PC-9 (cell line): ENCODE data around the gene PGRMC2. TPM values are rescaled to one million over a fixed set of nuclear protein-coding genes. Genes with fewer than 3 reads are reported as not detected.

Experiments used
- BruUV-seq: library from RNA; stranded (reverse); fragments of 400-500 nt; replicated peaks from 2 replicates; lab custom pipeline; 2021; lab: Mats Ljungman, UMichigan
- CTCF ChIA-PET: fragments of 300-600 bp; sonication (Branson Sonifier 250); formaldehyde crosslinking; loops from one replicate; lab custom pipeline; 2022; ENCODE audit warnings: antibody characterized with exemption; lab: Charles Lee
- POLR2A ChIA-PET: fragments of 300-600 bp; sonication (Branson Sonifier 250); formaldehyde crosslinking; loops from one replicate; lab custom pipeline; 2022; ENCODE audit warnings: antibody characterized with exemption; ENCODE audit not compliant: unreplicated experiment; lab: Charles Lee
- DNase-seq, 2 experiments: peaks; one replicate each; pipeline versions ENCODE4 v3.0.0 to v3.0.0-alpha.2; 2015 to 2022; ENCODE audit warnings: mixed read lengths in 1 of 2
- H2AFZ ChIP-seq: fragments of 200-600 bp; sonication (generic); 2 replicates; pipeline ENCODE4 v1.8.1; 2017; ENCODE audit warnings: antibody characterized with exemption
- H3F3A ChIP-seq: fragments of 200-600 bp; sonication (generic); 2 replicates; pipeline ENCODE4 v1.8.1; 2017; ENCODE audit warnings: antibody characterized with exemption, mild to moderate bottlenecking, low read depth; ENCODE audit not compliant: insufficient read depth
- H3K27ac ChIP-seq: fragments of 200-600 bp; sonication (generic); 2 replicates; pipeline ENCODE4 v1.6.1; 2016; ENCODE audit warnings: mixed run types
- H3K27me3 ChIP-seq: fragments of 200-600 bp; sonication (generic); 2 replicates; pipeline ENCODE4 v1.6.1; 2016; ENCODE audit warnings: low read depth, mixed run types; ENCODE audit not compliant: insufficient read depth
- H3K36me3 ChIP-seq: fragments of 200-600 bp; sonication (generic); 2 replicates; pipeline ENCODE4 v1.6.1; 2016; ENCODE audit warnings: low read depth, mixed run types
- H3K4me1 ChIP-seq: fragments of 200-600 bp; sonication (generic); replicated peaks from 2 replicates; pipeline ENCODE4 v1.6.1; 2016; ENCODE audit warnings: mixed run types; ENCODE audit not compliant: insufficient read depth
- H3K4me2 ChIP-seq: fragments of 200-600 bp; sonication (generic); 2 replicates; pipeline ENCODE4 v1.6.1; 2017; ENCODE audit warnings: mixed run types
- H3K4me3 ChIP-seq: fragments of 200-600 bp; sonication (generic); 2 replicates; pipeline ENCODE4 v1.6.1; 2016; ENCODE audit warnings: mixed run types
- H3K79me2 ChIP-seq: fragments of 200-600 bp; sonication (generic); 2 replicates; pipeline ENCODE4 v1.6.1; 2017; ENCODE audit warnings: low read depth, mixed run types
- H3K9me2 ChIP-seq: fragments of 200-600 bp; sonication (generic); 2 replicates; pipeline ENCODE4 v1.8.1; 2017; ENCODE audit warnings: mild to moderate bottlenecking; ENCODE audit not compliant: insufficient read depth
- H3K9me3 ChIP-seq: fragments of 200-600 bp; sonication (generic); 2 replicates; pipeline ENCODE4 v1.8.1; 2016; ENCODE audit warnings: low read depth; ENCODE audit not compliant: insufficient read depth
- H4K20me1 ChIP-seq: fragments of 200-600 bp; sonication (generic); 2 replicates; pipeline ENCODE4 v1.8.1; 2017; ENCODE audit not compliant: insufficient read depth
- EZH2 ChIP-seq: fragments of 200-600 bp; sonication (generic); IDR thresholded peaks from 2 replicates; pipeline ENCODE4 v1.8.0; 2017; ENCODE audit warnings: antibody characterized with exemption, low read depth
- intact Hi-C: fragments of 100-400 bp; cut with micrococcal nuclease; formaldehyde crosslinking; loops from one replicate; pipeline ENCODE4 v1.10.0; 2022; ENCODE audit not compliant: unreplicated experiment
- total RNA-seq: library from RNA; stranded (reverse); gene quantifications from 2 replicates; pipeline ENCODE4 v1.2.3, GENCODE V29; 2021
- TF ChIP-seq, protein P1 (sequence below): fragments of 200-600 bp; sonication (generic); conservative IDR thresholded peaks from 2 replicates; pipeline ENCODE4 v1.6.1; 2017; ENCODE audit warnings: mixed run types, antibody characterized with exemption, mild to moderate bottlenecking, moderate library complexity

The PGRMC2 gene
- total RNA-seq, 1 experiment from 2014 or later = 105 TPM

- no TSS peak for BruUV-seq
- peaks cover 18% of the 10 kb centered on the region for H3K4me1 ChIP-seq
- H3K9me2 ChIP-seq = no peaks in the 10 kb centered on the region; the same call in 1 of the 2 replicates
- H3F3A ChIP-seq = 0 out of 2 replicates have a peak, but pooled peaks cover 3% of the 10 kb centered on the region
- peaks cover 94% of the 10 kb centered on the region for H3K79me2 ChIP-seq
- intact Hi-C loops = no loop called here
- H4K20me1 ChIP-seq = no peaks in the 10 kb centered on the region
- no peaks in the 10 kb centered on the region for H3K9me3 ChIP-seq
- H3K36me3 ChIP-seq = peaks cover 33% of the 10 kb centered on the region
- no peak overlapping the region for H3K4me3 ChIP-seq
- H3K27me3 ChIP-seq = no peaks in the 10 kb centered on the region
- H3K4me2 ChIP-seq = no peak overlapping the region
- no peak overlapping the region for H2AFZ ChIP-seq
- no peak for DNase-seq
- TF ChIP-seq EZH2 = no peak
- TF ChIP-seq, protein P1, sequence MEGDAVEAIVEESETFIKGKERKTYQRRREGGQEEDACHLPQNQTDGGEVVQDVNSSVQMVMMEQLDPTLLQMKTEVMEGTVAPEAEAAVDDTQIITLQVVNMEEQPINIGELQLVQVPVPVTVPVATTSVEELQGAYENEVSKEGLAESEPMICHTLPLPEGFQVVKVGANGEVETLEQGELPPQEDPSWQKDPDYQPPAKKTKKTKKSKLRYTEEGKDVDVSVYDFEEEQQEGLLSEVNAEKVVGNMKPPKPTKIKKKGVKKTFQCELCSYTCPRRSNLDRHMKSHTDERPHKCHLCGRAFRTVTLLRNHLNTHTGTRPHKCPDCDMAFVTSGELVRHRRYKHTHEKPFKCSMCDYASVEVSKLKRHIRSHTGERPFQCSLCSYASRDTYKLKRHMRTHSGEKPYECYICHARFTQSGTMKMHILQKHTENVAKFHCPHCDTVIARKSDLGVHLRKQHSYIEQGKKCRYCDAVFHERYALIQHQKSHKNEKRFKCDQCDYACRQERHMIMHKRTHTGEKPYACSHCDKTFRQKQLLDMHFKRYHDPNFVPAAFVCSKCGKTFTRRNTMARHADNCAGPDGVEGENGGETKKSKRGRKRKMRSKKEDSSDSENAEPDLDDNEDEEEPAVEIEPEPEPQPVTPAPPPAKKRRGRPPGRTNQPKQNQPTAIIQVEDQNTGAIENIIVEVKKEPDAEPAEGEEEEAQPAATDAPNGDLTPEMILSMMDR = no peak
- CTCF ChIA-PET = interaction anchor here (0.6 kb wide), 2 partner anchors 11 to 23 kb away, joined by 4 read pairs; no protein-coding TSS in a partner anchor
- no peak overlapping the region for H3K27ac ChIP-seq
- POLR2A ChIA-PET = interaction anchor here (0.6 to 0.7 kb wide), 2 partner anchors 246 to 985 kb away, joined by 3 to 5 read pairs; no protein-coding TSS in a partner anchor
These were observed 5.1 kb downstream of the PGRMC2 start for GRCh38 chr4:128282516-128282915.

DNA sequence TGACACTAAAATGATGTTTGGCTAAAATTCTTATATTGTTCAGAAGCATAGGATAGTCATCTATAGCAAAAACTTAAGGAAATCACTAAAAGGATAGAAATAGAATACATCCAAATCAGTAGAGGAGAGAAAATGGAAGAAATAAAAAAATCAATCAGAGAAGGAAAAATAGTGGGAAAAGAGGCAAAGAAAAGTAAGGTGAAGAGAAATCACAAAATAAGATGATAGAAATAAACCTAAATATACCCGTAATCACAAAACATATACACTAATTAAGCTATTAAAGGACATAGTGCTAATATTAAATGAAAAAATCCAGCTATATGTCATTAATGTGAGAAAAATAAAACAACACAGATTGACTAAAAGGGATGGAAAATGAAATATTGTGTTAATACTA is 6.3 kb downstream of the PGRMC2 start:
- no TSS peak for BruUV-seq
- ChIA-PET CTCF (no interaction called here), POLR2A (no interaction called here)
- Histone ChIP-seq H2AFZ (no peak overlapping the region), H3K79me2 (peaks cover 95% of the 10 kb centered on the region), H4K20me1 (no peaks in the 10 kb centered on the region), H3K9me3 (no peaks in the 10 kb centered on the region), H3K27me3 (no peaks in the 10 kb centered on the region), H3K9me2 (no peaks in the 10 kb centered on the region; the same call in 1 of the 2 replicates), H3K36me3 (peaks cover 33% of the 10 kb centered on the region), H3K4me2 (no peak overlapping the region), H3K4me3 (no peak overlapping the region), H3F3A (0 out of 2 replicates have a peak, but pooled peaks cover 3% of the 10 kb centered on the region), H3K27ac (no peak overlapping the region), H3K4me1 (peaks cover 18% of the 10 kb centered on the region)
- intact Hi-C loops = no loop called here
- DNase-seq = no peak
- TF ChIP-seq, protein P1 = no peak
- TF ChIP-seq EZH2 = no peak

DNA sequence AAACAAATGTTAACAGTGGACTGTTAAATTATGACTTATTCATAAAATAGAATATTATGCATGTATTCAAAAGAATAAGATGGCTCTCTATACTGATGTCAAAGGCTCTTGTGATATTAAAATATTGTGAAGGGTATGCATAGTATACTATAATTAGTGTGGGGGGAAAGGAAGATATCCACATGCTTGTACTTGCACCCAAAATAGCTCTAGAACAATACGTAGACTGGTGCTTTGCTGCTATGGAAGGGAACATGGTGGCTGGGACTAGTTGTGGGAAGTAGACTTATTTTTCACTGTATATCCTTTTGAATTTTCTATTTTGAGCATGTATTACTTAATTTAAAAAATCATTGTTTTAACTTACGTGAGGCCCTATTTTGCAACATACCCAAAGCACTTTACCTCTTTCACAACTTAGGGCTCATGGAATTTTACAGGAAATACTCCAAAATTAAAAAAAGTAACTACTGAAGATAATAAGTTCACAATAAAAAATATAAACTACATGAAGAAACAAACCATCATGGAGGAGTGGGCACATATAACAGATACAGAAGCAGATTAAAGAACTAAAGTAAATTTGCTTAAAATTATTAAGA is 7.9 kb downstream of the PGRMC2 start:
- no peak for TF ChIP-seq EZH2
- TF ChIP-seq, protein P1 = no peak
- Histone ChIP-seq H3K36me3 (peaks cover 33% of the 10 kb centered on the region), H3K4me3 (no peak overlapping the region), H3K9me3 (no peaks in the 10 kb centered on the region), H3K79me2 (peaks cover 95% of the 10 kb centered on the region), H3K27ac (no peak overlapping the region), H4K20me1 (no peaks in the 10 kb centered on the region), H3F3A (no peaks in the 10 kb centered on the region), H3K4me2 (no peak overlapping the region), H3K27me3 (no peaks in the 10 kb centered on the region), H2AFZ (no peak overlapping the region), H3K4me1 (peaks cover 7% of the 10 kb centered on the region; the same call in 1 of the 2 replicates), H3K9me2 (no peaks in the 10 kb centered on the region; the same call in 1 of the 2 replicates)
- CTCF ChIA-PET = no interaction called here
- DNase-seq = no peak
- BruUV-seq = no TSS peak
- POLR2A ChIA-PET = no interaction called here
- intact Hi-C loops = no loop called here
